NCI-H2171 (cell line): Measurements from ENCODE around the gene NAIP.
"Not testable (repeated sequence)": the region's sequence is repeated elsewhere in the genome, so short reads cannot be mapped to it uniquely, and the experiment has no call there.

Experiments
- DNase-seq: peaks from one replicate; lab custom pipeline; 2025; lab: John Stamatoyannopoulos, UW

The NAIP gene

GRCh38 chr5:70925211-70925562 lies 100.0 kb downstream of the NAIP start:
- DNase-seq = not testable (repeated sequence)
